Endometrium (tissue), 2 donors: ENCODE results near the gene KIAA2012.
A peak's percentile ranks its signal among the peaks of the same experiment; 100 is the strongest.

Source experiments
- FAIRE-seq: peaks from 2 replicates; lab custom pipeline; 2012; peaks lifted over from hg19 to GRCh38; lab: Jason Lieb, UNC
- donor health status: control.
- donor health status: control.

The KIAA2012 gene

DNA sequence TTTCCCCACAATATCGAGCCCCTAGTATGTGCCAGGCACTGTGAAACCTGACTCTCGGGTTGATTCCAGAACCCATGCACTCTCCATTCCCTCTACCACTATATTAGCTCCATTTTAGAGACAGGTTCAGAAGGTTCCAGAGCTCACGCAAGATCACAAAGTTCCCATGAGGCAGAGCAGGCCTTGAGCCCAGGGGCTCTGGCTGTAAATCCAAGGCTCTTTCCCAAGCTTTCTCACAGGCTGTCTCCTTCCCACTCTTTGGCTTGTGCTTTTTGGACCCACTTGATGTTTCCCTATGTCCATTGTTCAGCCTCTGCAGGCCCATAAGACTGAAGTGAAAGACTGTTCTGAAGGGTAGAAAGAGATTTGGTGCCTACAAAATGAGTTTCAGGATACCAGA is 15.7 kb downstream of the KIAA2012 start:
- no peak for FAIRE-seq

DNA sequence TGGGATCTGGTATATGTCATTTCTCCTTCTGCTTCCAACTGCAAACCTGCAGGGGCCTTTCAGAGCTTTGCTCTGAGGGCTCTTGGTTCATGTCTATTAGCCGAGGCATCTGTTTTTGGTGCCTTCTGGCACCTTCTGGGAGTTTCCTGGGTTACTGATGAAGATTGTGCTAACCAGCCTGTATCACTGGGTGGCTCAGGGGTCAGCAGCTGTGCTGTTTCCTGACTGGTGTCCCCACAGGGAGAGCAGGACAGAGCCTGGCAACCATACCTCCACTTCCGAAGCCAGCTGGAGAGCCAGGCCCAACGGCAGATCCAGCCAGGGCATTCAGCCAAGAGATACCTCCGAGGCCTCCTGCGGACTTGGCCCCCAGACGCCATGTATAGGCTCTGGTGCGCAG is 17.5 kb downstream of the KIAA2012 start:
- FAIRE-seq, result no peak

DNA sequence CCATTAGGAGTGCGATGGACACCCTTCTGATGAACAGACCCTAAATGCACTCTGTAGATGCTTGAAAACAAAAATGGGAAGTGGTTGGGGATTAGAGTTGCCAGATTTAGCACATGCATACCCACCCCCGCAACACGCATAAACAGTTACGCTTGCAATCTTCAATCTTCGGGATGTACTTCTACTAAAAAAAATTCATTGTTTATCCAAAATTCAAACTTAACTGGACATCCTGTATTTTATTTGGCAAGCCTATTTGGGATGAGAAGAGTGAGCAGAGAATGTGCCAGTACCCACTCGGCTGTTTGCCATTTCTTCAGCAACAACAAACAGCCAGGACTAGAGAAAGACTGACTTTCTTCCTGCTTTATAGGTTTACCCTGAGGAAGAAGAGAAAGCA is 18.4 kb downstream of the KIAA2012 start:
- no peak for FAIRE-seq

DNA sequence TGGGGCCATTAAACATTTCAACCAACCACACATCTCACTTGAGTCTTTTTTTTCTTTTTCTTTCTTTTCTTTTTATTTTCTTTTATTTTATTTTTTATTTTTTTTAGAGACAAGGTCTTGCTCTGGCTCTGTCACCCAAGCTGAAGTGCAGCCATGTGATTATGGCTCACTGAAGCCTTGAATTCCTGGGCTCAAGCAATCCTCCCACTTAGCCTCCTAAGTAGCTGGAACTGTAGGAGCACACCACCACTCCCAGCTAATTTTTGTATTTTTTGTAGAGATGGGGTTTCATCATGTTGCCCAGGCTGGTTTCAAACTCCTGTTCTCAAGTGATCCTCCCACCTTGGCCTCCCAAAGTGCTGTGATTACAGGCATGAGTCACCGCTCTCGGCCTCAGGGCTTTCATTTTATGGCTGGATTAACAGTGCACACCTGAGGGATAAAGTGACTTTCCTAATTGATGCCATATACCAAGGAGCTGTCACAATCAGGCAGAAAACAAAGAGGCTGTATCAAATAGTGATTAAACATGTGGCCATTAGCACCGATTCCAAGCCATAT is 21.5 kb downstream of the KIAA2012 start:
- FAIRE-seq, result no peak

DNA sequence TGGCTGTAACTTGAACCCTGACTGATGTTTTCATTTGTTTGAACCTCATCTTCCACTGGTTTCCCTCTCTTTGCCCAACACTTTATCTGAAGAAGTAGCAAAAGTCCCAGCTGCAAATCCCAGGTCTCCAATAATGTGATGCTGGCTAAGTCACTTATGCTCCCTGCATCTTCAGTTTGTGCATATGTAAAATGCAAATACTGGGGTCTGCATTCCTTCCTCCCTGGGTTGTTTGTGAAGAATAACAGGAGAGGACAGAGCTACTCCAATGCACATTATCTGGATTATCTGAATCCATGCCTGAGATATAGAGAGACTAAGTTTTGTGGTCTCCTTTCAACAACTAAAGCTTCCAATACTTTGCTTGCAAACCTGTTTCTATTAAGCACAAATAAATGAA is 22.2 kb downstream of the KIAA2012 start:
- FAIRE-seq, result no peak

DNA sequence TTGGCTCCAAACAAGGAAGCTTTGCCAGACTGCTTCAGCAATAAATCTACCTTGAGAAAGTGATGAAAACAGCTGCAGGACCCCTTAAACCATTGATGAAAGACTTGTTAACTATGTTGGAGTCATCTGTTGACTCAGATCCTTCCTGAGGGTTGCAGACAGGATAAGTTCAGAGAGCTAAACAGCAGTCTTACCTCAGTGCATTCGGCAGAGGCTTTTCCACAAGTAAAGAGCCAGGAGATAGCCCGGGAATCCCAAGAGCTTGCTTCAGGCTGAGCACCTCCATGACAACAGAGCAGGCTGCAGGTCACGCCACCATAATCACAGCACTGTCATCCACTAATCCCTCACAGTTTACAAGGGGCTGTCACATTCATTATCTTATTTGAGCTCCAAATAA is 23.7 kb downstream of the KIAA2012 start:
- no peak for FAIRE-seq

DNA sequence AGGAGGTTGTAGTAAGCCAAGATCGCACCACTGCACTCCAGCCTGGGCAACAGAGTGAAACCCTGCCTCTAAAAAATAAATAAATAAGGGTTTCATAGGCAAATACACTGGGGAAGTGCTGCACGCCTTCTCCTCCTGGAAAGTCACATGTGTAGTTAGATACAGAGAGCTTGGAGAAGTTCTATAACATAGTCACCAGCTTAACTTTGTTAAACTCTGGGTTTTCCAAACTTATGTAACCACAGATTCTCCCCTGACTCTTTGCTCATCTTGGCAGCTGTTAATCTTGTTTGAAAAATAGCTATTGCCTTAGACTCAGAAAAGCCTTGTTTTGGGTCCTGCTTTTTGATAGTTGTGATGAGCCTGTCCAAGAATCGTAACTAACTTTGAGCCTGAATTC is 25.2 kb downstream of the KIAA2012 start:
- FAIRE-seq, result no peak

DNA sequence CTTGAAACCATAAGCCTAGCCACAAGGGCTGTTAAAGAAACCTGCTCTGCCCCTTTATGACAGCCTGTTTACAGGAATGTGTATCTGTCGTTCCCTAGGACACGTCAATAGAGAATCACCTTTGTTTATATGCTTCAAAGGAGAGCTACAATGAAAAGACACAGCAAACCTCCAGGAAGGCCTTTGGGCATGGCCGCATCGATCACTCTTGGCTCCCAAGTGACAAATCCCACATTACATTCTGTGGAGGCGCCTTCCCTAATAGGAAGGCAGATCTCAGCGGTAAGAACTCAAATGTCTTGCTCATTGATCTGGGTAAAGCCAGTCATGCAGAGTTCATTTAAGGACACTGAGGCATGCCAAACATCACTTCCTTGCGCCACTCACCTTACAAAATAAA is 26.5 kb downstream of the KIAA2012 start:
- FAIRE-seq, result no peak

DNA sequence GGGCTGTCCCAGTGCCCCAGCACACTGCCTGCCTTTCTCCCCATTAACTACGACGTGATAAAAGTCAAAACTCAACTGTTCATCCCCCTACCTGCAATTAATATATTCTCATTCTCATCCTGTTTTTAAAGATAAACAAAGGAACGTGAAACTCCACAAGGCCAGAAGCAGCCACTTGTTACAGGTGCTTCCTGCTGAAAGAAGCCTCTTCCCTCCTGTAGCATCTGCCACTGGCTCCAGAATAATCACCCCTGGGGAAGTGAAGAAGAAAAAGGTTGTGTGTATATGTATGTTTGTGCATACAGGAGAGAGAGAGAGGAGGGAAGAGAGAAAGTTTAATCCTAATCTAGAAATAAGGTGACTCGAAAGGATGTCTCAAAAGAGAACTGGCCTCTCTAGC is 27.1 kb downstream of the KIAA2012 start:
- FAIRE-seq, result no peak

DNA sequence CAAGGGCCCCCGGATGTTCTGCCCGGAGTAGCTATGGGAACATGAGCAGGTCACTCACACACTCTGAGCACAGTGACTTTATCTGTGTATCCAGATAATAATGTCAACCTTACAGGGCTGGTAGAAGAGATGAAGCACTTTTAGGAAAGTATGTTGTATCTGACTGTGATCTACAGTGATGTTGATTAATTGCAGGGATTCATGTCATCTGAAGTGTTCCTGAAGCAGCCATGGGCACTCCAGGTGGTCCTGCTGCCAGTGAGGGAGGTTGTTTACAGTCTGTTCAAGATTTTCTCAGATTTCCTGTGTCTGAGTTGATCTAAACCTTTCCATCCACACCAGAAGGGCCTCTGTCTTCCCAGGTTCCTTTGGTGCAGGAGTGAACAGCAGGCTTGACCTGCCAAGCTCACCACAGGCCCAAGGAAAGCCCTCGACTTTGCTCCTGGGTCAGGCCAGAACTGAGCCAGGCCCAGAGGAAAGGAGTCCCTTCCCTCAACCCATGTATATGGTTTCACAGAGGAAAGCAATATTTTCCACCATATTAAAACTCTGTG is 28.0 kb downstream of the KIAA2012 start:
- FAIRE-seq, result no peak

DNA sequence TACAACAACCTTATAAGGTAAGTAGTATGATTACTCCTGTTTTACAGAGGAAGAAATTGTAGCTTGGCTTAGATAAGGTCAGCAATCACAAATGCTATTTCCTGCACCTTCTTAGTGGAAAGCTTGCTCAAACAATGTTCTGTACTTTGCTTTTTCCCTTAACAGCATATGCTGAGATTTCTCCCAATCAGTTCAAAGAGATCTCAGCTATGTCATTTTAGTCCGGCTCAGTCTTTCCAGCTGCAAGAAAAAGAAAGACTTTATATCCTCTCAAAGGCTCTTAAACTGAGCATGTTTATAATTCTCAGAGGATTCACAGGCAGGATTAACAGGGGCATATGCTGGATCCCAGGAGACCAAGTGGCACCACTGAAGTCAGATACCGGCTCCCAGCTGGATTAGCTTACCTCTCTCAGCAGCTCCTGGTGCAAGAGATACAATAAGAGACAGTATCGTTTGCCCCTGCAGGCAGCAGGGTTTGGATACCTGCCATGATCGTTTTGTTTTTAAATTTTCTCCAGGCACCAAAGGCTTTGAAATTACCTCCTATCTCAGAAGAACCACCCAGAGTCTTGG is 29.5 kb downstream of the KIAA2012 start:
- FAIRE-seq, result no peak

DNA sequence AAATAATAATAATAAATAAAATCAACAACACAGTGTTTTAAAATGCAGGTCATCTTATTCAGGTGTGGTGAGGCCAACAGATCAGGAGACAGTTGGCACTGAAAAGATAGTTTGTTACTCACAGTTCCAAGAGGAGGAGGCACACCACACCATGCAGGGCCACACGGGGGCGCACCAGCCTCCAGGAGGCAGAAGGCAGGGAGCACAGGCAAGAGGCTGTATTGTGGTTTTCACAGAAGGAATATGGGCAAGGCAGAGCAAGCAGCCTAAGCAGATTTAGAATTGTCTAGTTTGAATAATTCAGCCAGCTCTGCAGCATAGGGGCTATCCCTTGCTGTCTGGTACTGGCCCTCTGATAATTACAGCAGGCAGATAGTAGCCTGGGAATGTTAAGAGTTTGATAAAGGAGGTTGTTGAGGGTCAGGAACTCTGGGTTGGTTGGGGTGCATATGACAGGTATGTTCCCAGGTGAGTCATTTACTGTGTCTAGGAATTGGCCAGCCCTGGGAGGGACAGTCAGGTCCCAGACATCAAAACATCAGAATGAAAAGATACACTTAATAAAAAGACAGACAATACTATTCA is 31.3 kb downstream of the KIAA2012 start:
- no peak for FAIRE-seq

DNA sequence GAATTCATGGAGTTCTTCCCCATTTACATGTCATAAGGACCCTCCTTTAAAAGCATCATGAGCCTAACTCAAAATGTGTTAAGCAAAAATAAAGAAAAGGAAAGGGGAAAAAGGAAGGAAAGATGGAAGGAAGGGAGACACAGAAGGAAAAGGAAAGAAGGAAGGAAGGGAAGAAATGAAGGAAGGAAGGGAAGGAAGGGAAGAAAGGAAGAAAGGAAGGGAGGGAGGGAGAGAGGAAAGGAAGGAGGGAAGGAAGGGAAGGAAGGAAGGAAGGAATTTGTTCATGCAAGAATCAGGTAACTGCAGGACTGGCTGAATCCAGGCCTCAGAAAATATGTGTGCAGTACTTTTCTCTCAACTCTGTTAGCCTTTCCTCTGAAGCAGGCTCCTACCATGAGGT is 32.0 kb downstream of the KIAA2012 start:
- no peak for FAIRE-seq

DNA sequence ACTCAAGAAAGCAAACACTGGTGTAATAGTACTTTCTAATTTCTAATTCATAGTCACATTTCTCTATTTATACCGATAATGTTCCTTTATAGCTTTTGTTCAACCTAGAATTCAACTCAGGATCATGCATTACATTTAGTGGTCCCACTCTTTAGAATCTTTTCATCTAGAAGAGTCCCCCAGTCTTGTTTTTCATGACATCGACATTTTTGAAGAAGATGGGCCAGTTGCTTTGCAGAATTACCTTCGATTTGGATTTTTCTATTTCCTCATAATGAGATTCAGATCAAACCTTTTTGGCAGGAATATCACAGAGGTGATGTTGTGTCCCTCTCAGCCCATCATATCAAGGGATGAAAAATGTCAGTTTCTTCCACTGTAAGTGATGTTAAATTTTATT is 35.3 kb downstream of the KIAA2012 start:
- no peak for FAIRE-seq

DNA sequence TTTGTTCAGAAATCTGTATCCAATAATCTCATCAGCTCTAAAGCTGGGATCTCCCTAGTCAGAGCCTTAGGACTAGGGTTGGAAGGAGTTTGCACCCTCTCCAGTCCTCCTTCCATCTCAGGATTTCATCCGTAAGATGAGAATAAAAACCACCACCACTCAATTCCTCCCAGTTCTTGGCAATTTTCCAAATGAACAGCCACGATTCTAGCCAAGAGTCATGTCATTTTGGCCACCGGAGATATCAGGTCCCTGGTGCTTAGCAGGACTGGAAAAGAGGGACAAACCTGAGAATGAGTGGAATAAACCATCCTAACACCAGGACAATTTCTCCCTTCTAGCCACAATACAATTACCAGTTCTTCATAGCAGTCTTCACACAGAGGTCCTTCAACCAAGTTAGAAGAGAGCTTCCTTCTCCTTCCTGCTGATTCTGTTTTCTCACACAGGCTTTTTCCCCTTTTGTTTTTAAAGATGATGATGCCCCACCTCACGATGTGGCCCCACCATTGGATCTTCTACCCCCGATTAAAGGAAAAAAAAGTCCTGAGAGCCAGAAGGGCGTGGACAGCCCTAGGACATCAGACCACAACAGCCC is 36.2 kb downstream of the KIAA2012 start:
- FAIRE-seq, result no peak

DNA sequence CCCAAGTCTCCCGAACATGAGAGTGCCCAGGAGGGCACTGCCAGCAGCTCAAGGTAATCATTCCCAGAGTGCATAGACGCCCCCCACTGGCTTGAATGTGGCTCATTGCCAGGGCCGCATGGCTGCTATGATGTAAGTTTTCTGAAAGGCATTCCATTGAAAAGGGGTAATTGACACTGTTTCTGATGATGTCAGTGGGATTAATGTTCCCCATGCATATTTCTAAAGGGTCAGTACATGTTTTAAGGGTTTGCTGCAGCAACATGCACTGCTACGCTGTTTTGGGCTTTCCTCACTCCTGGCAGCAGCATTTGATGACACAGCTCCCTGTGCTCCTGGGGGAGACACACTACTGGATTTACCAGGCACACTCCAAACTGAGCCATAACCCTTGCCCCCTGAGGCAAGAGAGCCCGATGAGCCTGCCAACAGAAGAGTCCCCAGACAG is 36.7 kb downstream of the KIAA2012 start:
- no peak for FAIRE-seq

DNA sequence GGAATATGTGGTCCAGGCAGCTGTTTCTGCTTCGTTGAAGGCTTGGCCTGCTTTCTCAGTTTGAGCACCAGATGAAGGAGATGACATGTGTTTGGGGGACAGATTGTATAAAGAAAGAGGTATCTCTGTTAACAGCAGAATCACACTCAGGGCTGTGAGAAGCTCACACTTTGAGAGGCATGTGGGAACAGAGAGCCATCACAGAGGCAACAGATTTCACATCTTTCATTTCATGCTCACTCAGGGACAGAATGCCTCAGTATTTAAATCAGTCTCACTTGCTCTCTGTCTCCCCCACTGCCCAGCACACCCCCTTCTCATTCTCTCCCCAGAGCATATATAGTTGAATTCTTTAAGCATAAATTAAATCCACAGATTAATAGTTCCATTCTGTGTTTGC is 37.4 kb downstream of the KIAA2012 start:
- no peak for FAIRE-seq

DNA sequence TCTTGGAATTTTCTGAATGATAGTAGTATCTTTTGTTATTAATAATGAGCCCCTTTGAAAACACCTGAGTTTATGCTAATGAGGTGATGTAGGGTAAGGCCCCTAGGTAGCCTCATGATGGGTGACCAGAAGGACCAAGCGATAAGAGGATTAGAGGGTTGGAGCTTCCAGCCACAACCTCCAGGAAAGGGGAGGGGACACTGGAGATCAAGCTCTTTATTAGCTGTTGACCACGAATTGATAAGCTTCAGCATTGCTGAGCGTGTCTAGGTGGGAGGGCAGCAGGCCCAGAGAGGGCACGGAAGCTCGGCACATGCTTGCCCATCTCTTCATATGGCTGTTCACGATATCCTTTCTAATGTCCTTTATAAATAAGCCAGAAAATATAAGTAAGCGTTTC is 39.0 kb downstream of the KIAA2012 start:
- no peak for FAIRE-seq

DNA sequence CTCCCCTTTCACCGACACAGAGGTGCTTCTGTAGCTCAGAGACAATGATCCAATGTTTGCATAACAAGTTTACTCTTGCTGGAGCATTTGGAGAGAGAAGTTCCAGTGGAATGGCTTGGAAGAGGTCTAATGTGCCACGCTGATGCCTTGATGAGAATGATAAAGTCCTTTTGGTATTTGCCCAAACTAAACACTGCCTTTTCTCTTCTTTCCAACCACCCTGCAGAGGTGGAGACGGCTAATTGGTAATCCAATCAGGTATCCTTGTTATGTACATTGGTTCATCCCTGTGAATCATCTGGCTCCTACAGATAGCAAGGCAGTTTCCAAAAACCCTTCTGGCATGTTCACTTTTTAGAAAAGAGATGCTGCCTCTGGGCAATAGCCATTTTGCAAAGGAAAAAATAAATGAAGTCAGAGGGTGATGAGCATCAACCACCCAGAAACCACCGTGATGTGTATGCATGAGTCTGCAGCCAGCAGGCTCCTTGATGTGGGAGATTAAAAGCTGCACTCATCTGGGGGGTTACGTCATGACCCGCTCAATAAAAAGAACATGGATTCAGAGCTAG is 40.6 kb downstream of the KIAA2012 start:
- no peak for FAIRE-seq

DNA sequence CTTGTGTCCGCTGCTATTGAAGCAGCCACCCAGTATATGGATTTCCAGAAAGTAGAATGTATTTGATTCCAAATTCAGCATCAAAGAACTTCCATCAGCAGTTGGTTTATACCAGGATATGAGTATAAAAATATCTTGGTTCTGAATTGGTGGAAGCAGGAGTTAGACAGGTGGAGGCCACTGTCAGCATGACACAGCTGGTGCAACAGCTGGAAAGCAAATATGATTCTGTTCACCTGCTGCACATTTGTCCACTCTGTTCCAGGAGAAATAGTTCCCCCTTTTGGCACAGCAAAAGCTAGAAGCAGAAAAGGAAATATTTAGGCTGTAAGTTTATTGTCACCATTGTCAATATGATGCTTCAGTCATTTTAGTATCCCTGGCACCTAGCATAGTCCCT is 41.2 kb downstream of the KIAA2012 start:
- FAIRE-seq, result no peak

DNA sequence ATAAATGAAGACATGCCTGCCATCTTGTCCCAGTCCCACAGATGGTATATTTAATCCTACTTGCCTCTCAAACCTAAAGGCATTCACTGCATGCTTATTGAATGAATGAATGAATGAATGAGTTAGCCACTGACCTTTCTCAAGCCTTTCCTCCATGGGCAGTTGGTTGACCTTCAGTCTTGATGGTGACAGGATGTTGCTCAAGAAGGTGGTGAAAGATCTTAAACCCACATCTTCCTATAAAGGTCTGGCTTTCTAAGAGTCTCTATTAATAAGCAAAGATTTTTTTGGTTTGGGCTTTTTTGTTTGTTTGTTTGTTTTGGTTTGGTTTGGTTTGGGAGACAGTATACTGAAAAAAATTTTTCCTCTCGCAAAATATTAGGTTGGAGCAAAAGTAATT is 41.7 kb downstream of the KIAA2012 start:
- no peak for FAIRE-seq

DNA sequence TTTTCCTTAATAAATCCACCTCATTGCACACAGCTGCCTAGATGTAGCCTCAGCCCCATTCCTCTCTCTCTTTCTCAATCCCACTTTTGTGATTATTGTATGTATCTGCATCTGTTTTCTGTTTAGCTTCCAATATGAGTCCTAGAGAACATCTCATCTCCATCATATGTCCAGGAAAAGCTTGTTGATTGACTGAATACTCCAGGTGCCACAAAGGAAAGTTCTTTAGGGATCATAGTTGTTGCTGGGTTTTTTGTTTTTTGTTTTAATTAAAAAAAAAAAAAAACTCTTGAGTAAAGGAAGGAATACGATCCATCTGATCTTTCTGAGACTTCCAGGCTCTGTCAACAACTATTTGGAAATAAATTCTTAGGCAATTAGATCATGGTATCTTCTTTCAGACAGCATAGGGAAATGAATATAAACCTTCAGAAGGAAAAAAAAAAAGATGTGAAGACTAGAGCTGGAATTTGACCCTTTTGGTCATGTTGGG is 42.5 kb downstream of the KIAA2012 start:
- peak; percentile 89 for FAIRE-seq

DNA sequence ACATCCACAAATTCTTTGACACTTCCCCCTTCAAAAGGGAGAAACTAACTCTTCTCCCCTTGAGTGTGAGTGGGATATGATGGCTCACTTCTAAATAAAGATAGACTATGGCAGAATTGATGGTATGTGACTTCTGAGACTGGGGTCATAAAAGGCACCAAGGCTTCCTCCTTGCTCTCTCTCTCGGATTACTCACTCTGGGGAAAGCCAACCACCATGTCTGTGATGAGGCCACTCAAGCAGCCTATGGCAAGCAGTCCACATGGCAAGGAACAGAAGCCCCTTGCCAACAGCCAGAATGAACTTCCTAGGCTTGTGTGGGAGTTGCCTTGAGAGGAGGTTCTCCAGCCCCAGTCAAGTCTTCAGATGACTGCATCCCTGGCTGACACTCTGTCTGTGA is 43.6 kb downstream of the KIAA2012 start:
- FAIRE-seq, result no peak
